Stimulated activated CD8-positive, alpha-beta memory T cell treated with anti-CD3 and anti-CD28 coated beads, Interleukin-7, amount 100 ng/mL, for 24 hours (primary cell): ENCODE measurements around the gene SPTSSB.

Source experiments
- DNase-seq: peaks from one replicate; pipeline ENCODE4 v3.0.0-alpha.2; 2020; ENCODE audit warnings: low read depth

Gene SPTSSB

DNA sequence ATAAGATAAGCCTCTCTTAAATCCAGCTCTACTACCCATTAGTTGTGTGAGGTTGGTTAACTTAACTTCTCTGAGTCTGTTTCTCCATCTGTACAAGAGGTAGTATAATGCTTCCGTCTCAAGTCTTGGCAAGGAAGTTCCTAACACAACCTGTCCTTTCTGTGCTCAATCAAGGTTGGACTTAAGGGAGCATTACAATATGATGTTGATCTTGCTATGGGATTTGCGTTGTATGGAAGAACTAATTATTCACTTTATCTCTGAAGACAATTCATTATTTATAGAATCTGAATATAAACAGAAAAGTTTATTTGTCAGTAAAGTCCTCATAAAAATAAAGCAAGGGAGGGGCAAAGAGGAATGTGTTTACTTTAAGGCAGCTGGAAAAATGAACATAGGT lies 18.9 kb upstream of the SPTSSB start:
- no peak for DNase-seq

- DNase-seq = no peak
Measured at GRCh38 chr3:161389445-161390035, 18.2 kb upstream of the SPTSSB start.

- DNase-seq = no peak
Measured at GRCh38 chr3:161388855-161389254, 17.5 kb upstream of the SPTSSB start.

GRCh38 chr3:161386991-161387770 lies 15.9 kb upstream of the SPTSSB start:
- DNase-seq = no peak

GRCh38 chr3:161372321-161373260 lies 1.3 kb upstream of the SPTSSB start:
- DNase-seq = no peak

DNA sequence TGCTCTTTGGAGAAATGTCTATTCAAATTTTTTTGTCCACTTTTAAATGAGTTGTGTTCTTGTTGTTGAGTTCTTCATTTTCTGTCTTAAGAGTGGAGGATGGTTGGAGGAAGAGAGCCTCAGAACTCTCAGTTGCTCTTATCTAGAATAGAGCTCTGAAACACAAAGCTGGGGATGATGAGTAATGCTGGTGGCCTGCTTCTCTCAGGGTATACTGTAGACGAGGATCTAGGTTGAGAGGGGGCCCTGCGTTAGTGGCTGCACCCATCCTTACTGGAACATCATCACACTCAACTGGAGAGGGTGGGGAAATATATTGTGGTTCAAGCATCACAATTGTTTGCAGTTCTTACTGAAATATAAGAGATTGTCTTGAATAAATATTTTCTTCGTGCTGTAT lies 1.8 kb downstream of the SPTSSB start:
- DNase-seq = no peak

- DNase-seq = no peak
Measured at GRCh38 chr3:161366094-161366493, 5.2 kb downstream of the SPTSSB start.

GRCh38 chr3:161358488-161358887 lies 12.8 kb downstream of the SPTSSB start:
- DNase-seq = no peak

DNA sequence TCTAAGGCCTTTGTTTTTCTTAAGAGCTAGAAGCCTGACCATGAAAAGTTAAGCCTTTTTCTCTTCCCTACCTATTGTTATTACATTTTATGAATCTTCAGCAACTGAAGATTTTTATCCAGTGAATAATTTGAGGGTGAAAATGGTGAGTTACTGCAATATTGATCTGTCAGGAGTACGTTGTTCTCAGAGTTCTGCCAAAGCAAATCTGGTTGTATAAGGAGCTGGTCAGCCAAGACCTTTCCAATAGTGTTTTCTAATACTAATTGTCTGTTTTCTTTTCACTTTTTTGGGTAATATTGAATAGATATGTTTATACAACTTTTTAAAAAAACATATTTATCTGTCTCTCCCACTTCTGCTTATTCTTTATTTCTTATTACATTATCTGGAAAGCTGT lies 15.0 kb downstream of the SPTSSB start:
- DNase-seq = no peak

DNA sequence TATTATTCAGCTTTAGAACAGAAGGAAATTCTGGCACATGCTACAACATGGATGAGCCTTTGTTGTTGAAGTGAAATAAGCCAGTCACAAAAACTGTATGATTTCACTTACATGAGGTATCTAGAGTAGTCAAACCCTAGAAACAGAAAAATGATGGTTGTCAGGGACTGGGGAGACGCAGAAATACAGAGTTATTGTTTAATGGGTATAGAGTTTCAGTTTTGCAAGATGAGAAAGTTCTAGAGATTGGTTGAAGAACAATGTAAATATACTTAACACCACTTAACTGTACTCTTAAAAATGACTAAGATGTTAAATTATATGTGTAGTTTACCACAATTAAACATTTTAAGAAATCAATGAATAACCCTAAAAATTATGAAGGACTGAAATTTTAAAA lies 15.8 kb downstream of the SPTSSB start:
- no peak for DNase-seq

DNA sequence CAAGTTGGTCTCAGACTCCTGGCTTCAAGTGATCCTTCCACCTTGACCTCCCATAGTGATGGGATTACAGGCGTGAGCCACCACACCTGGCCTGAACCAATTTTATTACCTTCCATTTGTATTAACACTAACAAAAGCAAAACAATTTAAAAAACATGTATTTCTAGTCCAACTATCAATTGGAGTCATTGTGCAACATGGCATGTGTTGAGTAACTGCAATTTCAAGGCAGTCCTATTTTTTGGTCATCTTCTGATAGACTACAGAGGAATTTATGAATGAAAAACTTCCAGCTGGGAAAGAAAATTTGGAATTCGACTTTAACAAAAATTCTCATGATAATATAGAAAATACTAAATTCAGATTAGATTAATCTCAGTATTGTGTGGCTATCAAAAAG lies 16.8 kb downstream of the SPTSSB start:
- no peak for DNase-seq

- no peak for DNase-seq
Measured at GRCh38 chr3:161351330-161351729, 20.0 kb downstream of the SPTSSB start.

DNA sequence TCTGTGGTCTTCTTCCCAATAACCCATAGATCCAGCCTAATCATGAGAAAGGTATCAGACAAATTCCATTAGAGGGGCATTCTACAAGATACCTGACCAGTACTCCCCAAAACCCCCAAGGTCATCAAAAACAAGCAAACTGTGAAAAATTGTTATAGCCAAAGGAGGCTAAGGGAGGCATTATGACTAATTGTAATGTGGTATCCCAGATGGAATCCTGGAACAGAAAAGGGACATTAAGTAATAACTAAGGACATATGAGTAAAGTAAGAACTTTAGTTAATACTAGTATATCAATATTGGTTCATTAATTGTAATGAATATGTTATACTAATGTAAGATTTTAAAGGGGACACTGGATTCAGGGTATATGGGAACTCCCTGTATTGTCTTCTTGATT lies 20.4 kb downstream of the SPTSSB start:
- no peak for DNase-seq

DNA sequence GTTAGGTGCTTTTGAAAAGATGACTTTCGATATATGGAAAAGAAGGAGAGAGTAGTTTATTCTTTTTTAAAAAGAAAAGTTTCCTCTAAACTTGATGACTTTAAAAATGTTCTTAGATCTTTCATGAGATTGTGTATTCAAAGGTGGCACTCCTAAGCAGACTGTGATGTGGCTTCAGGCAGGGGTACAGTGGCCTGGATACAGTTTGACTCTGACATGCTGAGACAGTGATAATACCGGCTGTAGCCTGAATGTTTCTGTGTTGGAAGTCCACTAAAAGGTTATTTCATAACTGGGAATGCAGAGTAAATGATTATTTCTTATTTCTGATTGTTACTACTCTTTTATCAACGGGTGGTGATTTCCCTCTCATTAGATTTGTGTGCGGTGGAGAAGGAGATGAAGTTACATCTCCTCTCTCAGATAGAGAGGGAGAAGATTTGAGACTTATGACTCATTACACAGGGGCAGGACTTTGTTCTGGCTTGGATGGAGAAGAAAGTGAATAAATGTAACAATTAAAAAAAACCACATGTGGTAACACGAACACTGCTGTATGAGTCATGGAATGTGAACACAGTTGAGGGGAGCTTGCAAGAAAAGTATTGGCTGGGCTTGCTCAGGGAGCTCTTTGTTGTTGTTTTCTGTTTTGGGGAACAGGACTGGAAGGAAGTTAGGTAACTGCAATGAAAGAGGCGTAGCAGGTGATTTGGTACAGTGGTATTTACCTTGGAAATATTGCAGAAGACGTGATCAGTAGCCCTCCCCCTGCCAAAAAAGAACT lies 21.6 kb downstream of the SPTSSB start:
- DNase-seq = no peak

GRCh38 chr3:161348796-161349400 lies 22.4 kb downstream of the SPTSSB start:
- DNase-seq = no peak

DNA sequence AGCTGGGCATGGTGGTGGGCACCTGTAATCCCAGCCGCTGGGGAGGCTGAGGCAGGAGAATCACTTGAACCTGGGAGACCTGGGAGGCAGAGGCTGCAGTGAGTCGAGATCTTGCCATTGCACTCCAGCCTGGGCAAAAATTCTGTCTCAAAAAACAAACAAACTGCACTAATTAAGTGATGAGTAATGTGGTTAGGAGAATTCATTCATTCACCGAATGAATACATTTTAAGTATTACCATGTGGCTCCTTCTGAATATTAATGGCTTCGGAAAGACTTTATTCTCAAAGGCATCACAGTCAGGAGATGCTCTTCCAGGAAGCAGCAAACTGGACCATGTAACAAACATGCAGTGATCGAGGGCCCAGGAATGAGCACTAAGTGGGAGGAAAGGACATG lies 23.6 kb downstream of the SPTSSB start:
- DNase-seq = no peak

GRCh38 chr3:161345023-161345422 lies 26.3 kb downstream of the SPTSSB start:
- DNase-seq = no peak

DNA sequence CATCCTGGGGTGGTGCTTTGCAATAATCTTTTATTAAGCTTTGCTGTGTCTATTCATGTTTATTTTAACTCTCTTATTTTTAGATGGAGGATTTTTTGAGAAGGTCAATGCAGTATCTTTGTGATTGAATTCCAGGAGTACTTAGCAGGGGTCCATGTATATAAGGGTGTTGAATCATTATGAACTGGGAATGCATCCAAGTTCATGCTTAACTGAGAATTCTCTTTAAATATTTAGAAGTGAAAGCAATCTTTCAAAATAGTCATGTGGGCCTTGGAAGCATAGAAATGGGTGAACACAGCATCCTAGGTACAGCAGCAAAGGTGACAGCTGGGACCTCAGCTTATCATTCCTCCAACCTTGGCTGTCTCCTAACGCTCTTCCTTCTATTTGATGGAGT lies 27.3 kb downstream of the SPTSSB start:
- DNase-seq = no peak

- DNase-seq = no peak
Measured at GRCh38 chr3:161343540-161343939, 27.8 kb downstream of the SPTSSB start.

DNA sequence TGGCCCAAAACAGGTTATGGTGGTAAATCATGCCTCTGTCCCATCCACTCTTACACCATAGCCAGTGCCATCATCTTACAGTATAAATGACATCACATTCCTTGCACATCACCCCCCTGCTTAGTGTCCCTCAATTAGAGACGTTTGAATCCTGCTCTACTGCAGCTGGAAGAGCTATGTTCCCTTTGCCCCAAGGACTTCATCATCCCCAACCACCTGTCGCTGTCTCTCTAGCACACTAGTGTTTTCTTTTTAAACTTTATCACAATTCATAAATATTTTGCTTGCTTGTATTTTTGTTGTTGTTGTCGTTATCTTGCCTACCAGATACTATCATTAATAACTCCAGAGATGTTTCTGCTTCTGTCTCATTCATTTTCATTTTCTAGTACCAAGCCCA lies 28.7 kb downstream of the SPTSSB start:
- no peak for DNase-seq
